DND-41 (cell line): ENCODE results near the gene DIAPH3.

Experiments used
- CTCF ChIP-seq: IDR thresholded peaks from 2 replicates; pipeline ENCODE4 v1.5.1; 2012; ENCODE audit warnings: borderline replicate concordance, low read length, moderate library complexity, mild to moderate bottlenecking; ENCODE audit not compliant: poor library complexity, severe bottlenecking; ENCODE audit errors: extremely low read depth
- EZH2 ChIP-seq: IDR thresholded peaks from 3 replicates; pipeline ENCODE4 v1.6.1; 2012; ENCODE audit warnings: borderline replicate concordance, low read depth, mild to moderate bottlenecking, moderate library complexity, low read length, inconsistent platforms; ENCODE audit not compliant: severe bottlenecking

- no peak for TF ChIP-seq CTCF
- TF ChIP-seq EZH2: no peak
These were observed 272.7 kb downstream of the DIAPH3 start for GRCh38 chr13:59891053-59891452.
